NCI-H446 treated with DMSO at 0.1 percent for 48 hours (cell line): Measurements from ENCODE around the gene KRTAP2-2.
"Not testable (repeated sequence)": the region's sequence is repeated elsewhere in the genome, so short reads cannot be mapped to it uniquely, and the experiment has no call there.

Experiments used
- DNase-seq: peaks from one replicate; lab custom pipeline; 2025; lab: John Stamatoyannopoulos, UW

Gene KRTAP2-2

DNA sequence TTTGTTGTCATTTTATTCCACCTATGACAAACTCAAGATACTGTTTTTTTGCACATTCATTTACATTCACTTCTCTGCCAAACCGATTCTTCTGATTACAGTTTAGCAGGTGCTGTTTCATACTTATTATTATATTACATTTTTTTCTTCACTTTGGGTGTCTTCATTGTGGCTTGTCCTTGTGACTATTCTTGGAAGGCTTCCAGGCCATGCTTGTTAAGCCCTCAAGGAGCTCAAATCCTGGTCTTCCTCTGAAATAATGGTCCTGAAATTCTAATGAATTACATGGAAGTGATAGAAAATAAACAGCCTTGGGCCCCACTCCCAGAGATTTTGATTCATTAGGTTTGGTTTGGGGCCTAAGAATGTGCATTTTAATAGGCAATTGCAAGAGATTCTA, 9.3 kb upstream of the KRTAP2-2 start:
- DNase-seq, result no peak

DNA sequence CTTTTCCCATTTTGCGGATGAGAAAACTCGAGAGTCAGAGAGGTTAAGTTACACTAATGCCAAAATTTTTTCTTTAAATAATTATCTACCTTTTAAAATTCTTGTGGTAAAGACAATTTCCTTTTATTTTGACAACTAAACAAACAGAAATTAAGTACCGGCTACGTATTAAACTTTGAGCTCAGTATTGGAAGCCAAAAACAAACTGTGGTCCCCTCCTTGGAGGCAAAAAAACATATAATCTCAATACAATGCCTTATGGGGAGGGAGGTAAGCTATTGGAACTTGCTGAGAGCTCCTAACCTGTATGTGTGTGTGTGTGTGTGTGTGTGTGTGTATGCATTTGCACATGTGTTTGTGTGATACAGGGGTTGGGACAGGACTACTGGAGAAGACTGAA, 8.4 kb upstream of the KRTAP2-2 start:
- DNase-seq, result no peak

DNA sequence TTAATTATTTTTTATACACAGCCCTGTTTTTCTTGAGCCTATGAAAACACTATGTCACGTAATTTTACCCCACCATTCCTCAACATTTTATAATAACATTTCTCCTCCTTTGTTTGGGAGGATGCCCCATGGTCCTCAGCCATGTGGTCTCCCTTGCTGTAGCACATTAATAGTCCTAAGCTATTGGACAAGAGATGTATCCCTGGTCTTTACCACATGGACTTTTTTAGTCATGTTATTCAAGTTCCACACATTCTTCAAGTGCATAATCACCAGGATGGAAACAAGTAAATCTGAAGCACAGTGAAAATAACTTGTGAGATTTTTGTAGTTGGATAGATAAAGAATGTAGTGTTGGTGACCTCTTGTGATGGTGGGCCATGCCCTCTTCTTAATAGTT, 6.9 kb upstream of the KRTAP2-2 start:
- no peak for DNase-seq

DNA sequence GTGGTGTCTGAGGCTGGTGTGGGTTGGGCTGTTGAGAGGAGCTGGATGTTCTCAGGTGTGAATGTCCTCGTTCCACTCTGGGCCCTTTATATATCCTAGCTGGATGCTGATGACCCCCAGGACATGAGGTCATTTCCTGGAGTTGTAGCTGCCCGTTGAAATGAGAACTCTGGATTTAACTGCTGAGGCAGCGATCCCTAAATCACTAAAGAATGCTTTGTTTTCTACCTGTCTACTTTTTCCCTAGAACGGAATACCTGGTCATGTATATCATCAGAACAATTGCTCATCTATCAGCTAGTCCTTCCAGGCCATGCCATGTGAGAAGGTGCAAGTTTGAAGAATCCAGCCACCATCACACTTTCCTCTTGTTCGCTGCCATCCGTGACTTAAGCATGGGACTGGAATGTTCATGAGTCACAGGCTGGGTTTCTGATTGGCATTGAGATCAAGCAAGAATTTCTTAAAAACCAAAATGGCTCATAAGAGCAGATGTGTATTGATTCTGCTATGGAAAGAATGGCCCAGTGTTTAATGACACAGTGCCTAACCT, 5.1 kb upstream of the KRTAP2-2 start, which contains the start of gene KRTAP2-3:
Gene KRTAP2-3 (minus strand): TSS at position 63 of the 553 bp plus-strand sequence. CDS start 64 bp downstream, outside the sequence.
- DNase-seq, result no peak

DNA sequence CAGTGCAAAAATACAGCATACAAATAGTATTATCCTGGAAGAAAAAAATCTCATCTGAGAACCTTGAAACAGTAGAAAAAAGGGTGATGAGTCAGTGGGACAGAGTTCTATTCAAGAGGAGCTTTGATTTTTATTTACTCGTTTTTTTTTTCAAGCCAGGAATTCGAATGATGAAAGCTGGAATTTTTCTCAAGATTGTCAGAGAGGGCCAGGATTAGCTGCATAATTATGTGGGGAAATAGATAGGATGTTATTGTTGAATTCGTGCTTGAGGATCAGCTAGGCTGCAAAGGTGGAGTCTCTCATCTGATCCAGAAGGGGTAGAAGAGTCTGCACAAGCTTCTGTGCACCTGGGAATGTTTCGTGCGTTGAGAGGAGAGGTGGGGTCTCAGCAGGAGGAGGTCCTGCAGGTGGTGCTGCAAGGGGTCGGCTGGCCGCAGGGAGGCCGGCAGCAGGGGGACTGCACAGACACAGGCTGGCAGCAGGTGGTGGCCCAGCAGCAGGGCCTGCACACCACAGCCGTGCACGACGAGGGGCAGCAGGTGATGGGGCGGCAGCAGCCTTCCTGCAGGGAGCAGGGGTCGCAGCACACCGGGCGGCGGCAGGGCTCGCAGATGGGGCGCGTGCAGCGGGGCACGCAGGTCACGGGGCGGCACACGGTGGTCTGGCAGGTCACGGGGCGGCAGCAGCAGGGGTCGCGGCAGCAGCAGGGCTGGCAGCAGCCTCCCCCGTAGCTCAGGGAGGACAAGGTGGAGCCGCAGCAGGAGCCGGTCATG, 4.4 kb upstream of the KRTAP2-2 start:
- not testable (repeated sequence) for DNase-seq

DNA sequence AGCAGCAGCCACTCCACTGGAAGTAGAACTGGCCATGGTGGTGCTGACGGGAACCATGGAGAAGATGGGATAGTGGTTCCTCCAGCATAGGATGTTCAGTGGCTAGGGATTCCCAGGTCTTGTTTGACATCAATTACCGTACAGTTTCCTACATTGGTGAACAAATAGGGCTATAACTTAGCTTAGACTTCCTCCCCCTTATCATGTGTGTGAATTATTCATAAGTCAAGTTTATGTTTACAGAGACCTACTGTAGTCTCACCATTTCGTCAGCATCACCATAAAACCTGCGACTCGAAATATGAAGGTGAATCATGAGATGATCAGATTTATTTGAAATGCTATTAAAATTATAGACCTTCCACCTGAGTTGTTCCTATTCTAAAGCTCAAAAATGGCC, 3.7 kb upstream of the KRTAP2-2 start:
- DNase-seq, result no peak

DNA sequence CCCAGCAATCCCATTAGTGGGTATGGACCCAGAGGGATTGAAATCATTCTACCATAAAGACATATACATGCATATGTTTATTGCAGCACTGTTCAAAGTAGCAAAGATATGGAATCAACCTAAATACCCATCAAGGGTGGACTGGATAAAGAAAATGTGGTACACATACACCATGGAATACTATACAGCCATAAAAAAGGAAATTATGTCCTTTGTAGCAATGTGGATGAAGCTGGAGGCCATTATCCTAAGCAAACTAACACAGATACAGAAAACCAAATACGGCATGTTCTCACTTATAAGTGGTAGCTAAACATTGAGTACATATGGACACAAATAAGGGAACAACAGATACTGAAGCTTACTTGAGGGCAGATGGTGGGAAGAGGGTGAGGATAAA, 2.5 kb upstream of the KRTAP2-2 start:
- DNase-seq, result no peak

DNA sequence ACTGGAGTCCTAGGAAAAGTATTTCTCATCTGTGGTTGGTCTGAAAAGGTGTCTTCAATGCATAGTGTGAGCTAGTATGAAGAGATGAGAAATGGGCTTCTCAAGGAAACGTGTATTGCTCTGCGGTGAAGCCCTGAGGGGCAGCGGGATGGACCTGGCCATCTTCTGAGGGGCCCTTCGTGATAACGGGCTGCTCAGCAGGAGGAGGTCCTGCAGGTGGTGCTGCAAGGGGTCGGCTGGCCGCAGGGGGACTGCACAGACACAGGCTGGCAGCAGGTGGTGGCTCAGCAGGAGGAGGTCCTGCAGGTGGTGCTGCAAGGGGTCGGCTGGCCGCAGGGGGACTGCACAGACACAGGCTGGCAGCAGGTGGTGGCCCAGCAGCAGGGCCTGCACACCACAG, 474 bp downstream of the KRTAP2-2 start:
- DNase-seq, result not testable (repeated sequence)

DNA sequence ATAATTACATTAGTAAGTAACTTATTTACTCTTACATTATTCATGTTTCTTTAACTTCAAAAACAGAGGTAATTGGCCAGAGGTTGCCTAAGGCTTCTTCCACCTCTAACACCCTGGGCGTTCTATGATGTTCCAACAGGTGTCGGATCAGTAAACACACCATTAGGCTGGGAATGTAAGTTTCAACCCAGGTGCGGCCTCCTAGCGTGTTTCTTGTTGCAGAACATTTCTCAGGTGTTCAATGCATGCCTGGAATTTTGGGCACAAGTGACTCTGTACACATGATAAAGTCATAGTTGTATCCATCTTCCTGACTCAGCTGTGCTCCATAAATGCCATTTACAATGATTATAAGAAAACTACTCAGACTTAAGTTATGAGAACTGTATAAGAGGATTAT, 1.0 kb downstream of the KRTAP2-2 start:
- DNase-seq, result no peak

DNA sequence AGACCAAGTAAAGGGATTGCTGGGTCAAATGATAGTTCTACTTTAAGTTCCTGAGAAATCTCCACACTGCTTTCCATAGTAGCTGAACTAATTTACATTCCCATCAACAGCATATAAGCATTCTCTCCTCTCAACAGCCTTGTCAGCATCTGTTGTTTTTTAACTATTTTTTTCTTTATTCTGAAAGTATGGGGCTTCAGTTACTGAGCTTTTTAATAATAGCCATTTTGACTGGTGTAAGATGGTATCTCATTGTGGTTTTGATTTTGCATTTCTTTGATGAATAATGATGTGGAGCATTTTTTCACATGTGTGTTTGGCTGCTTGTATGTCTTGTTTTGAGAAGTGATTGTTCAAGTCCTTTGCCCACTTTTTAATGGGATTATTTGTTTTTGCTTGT, 2.5 kb downstream of the KRTAP2-2 start:
- no peak for DNase-seq

DNA sequence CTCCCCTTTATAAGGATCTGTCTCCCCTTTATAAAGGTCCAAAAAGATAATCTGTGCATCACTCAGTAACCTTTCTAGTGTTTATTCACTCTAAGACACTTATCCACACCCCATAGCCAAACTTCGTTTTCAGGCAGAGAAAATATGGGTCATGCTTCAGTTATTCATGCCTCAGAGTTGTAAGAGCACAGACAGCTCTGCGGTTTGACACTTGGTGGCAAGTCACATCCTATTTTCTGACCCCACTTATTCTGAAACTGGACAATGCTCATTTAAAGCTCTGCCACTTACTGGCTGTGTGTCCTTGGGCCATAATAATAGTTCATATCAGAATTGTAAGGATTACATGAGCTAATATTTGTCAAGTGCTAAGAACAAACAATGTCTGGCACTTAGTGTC, 5.9 kb downstream of the KRTAP2-2 start:
- no peak for DNase-seq

DNA sequence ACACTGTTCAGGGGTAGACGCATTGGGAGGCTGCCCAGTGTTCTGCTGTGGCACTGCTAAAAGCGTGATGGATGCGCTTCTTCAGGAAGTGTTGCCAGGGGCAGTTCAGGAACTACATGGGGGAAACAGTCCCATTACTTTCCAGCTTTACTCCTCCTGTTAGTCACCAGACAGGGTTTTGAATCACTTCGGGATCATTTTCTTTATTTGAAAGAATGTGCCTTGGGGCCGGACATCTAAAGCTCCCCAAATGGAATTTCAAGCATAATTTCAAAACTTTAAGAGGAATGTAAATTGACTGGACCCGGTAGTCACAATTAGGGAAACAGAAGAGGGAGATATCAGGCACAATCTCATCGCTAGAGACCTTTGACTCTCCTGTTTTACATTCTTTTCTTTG, 6.6 kb downstream of the KRTAP2-2 start:
- no peak for DNase-seq

DNA sequence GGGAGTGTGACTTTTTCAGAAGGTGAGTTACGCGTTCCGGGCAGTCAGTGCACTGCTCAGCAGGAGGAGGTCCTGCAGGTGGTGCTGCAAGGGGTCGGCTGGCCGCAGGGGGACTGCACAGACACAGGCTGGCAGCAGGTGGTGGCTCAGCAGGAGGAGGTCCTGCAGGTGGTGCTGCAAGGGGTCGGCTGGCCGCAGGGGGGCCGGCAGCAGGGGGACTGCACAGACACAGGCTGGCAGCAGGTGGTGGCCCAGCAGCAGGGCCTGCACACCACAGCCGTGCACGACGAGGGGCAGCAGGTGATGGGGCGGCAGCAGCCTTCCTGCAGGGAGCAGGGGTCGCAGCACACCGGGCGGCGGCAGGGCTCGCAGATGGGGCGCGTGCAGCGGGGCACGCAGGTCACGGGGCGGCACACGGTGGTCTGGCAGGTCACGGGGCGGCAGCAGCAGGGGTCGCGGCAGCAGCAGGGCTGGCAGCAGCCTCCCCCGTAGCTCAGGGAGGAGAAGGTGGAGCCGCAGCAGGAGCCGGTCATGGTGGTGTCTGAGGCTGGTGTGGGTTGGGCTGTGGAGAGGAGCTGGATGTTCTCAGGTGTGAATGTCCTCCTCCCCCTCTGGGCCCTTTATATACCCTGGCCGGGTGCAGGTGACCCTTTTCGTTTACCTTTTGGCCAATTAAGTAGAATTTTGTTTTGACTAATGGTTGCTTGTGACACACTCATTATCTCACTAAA, 8.1 kb downstream of the KRTAP2-2 start, which contains the start of gene KRTAP2-1:
Gene KRTAP2-1 (minus strand): TSS at position 582 of the 731 bp plus-strand sequence. CDS start 49 bp downstream, at position 533.
- not testable (repeated sequence) for DNase-seq

DNA sequence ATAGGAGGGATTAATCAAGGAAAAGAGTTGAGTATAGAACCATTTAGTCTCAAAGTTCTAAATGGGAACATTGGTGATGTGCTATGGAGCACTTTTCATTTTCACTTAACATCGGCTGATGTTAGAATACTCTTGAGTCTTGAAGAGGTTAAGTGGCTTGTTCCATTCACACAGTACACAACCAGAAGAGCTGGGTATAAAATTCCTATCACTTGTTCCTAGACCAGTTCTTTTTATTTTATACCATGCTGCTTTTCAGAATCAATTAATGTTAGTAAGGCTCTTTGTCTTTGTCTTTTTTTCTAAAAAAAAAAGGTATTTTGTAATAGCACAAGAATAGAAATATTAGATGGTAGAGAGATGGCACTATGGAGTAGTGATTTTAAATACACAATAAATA, 12.1 kb downstream of the KRTAP2-2 start:
- DNase-seq, result no peak

DNA sequence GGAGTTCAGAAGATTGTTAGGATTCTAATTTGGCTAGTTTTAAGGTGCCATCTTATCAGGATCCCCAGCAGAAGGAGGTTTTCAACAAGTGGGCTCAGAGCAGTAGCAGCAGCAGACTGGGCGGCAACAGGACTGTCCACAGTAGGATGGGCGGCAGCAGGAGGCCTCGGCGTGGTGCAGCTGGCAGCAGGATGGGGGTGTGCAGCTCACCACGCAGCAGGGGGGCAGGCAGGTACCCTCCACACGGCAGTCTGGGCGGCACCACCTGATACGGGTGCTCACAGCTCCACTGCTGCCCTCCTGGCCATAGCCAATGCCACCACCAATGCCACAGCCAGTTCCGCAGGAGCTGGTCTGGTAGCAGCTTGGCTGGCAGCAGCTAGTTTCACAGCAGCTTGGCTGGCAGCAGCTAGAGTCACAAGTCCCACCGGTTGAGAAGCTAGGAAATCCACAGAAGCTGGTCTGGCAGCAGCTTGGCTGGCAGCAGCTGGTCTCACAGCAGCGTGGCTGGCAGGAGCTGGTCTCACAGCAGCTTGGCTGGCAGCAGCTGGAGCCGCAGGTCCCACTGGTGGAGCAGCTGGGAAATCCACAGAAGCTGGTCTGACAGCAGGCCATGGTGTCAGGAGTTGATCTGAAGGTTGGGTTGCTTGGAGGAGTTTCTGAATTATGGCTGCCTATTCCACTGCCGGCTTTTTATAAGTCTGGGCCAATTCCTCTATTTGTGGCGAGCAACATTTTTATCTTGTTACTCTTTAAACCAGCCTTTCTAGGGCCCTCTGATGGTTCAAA, 14.1 kb downstream of the KRTAP2-2 start, which contains the start of gene KRTAP1-1:
Gene KRTAP1-1 (minus strand): TSS at position 668 of the 789 bp plus-strand sequence. CDS start 53 bp downstream, at position 615.
- DNase-seq, result not testable (repeated sequence)

DNA sequence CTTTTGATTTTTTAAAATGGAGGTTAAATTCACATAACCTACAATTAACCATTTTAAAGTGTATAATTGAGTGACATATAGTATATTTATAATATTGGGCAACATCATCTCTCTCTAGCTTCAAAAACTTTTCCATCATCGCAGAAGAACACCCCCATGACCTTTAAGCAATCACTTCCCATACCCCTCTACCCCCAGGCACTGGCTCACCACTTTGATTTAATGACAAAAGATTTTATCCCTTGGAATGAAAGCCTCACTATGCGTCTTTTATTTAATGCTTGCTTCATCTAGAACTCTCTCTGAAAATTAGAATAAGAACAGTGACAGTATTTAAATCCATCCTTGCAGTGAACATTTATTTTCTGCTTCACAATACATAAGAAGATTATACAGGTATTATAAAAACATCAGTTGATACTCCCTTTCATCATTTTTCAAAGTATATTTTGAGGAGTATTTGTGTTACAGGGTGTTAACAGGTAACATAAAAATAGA, 17.1 kb downstream of the KRTAP2-2 start:
- DNase-seq, result no peak

DNA sequence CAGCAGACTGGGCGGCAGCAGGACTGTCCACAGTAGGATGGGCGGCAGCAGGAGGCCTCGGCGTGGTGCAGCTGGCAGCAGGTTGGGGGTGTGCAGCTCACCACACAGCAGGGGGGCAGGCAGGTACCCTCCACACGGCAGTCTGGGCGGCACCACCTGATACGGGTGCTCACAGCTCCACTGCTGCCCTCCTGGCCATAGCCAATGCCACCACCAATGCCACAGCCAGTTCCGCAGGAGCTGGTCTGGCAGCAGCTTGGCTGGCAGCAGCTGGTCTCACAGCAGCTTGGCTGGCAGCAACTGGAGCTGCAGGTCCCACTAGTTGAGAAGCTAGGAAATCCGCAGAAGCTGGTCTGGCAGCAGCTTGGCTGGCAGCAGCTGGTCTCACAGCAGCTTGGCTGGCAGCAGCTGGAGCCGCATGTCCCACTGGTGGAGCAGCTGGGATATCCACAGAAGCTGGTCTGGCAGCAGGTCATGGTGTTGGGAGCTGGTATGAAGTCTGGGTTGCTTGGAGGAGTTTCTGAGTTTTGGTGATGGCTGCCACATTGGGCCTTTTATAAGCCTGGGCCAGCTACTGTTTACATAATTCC, 20.6 kb downstream of the KRTAP2-2 start, which contains the start of gene KRTAP1-3:
Gene KRTAP1-3 (minus strand): TSS at position 529 of the 590 bp plus-strand sequence. CDS start 53 bp downstream, at position 476.
- not testable (repeated sequence) for DNase-seq

DNA sequence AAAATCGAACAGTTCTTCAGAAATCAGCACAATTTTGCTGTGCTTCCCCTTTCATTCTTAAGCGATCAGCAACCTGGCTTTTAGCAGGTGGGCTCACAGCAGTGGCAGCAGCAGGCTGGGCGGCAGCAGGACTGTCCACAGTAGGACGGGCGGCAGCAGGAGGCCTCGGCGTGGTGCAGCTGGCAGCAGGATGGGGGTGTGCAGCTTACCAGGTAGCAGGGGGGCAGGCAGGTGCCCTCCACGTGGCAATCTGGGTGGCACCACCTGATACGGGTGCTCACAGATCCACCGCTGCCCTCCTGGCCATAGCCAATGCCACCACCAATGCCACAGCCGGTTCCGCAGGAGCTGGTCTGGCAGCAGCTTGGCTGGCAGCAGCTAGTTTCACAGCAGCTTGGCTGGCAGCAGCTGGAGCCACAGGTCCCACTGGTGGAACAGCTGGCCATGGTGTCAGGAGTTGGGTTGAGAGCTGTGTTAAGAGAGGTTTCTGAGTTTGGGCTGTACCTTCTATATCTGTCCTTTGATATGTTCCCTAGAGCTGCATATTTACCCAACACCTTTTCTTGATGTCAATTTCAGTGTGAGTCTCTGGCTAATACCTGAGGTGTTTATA, 25.3 kb downstream of the KRTAP2-2 start, which contains the start of gene KRTAP1-4:
Gene KRTAP1-4 (minus strand): TSS at position 563 of the 613 bp plus-strand sequence. CDS start 117 bp downstream, at position 446.
- no peak for DNase-seq

DNA sequence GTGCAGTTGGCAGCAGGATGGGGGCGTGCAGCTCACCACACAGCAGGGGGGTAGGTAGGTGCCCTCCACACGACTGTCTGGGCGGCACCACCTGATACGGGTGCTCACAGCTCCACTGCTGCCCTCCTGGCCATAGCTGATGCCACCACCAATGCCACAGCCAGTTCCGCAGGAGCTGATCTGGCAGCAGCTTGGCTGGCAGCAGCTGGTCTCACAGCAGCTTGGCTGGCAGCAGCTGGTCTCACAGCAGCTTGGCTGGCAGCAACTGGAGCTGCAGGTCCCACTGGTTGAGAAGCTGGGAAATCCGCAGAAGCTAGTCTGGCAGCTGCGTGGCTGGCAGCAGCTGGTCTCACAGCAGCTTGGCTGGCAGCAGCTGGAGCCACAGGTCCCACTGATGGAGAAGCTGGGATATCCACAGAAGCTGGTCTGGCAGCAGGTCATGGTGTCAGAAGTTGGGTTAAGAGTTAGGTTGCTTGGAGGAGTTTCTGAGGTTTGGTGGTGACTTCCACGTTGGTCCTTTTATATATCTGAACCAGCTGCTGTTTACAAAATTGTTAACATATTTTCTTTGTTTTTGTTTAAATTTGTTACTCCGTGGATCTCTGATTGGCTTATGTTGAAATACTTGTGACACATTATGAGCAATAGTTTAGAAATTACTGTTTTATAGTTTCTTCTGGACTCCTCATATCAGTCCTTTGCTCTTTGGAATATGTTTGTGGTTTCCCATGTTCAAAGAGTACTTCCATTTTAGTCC, 28.1 kb downstream of the KRTAP2-2 start, which contains the start of gene KRTAP1-5:
Gene KRTAP1-5 (minus strand): TSS at position 494 of the 757 bp plus-strand sequence. CDS start 53 bp downstream, at position 441.
- DNase-seq, result no peak

DNA sequence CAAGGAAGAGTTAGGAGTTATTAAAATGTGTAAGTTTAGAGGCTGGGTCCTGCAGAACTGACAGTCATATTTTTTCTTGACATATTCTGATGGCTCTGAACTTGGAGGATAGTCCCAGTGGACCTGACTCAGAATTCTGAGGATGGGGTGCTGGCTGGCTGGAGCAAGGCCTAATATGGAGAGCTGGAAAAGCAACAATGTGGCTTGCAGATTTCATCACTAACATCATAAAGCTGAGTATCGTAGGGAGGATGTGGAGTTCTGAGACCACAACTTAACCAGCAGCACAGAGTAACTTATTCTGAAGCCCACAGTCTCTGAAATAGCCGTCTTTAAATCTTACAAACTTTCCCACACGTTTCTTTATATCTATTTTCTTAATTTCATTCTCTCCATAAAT, 30.3 kb downstream of the KRTAP2-2 start:
- DNase-seq, result no peak
